ENCODE results near the gene ARAP2.

DNA sequence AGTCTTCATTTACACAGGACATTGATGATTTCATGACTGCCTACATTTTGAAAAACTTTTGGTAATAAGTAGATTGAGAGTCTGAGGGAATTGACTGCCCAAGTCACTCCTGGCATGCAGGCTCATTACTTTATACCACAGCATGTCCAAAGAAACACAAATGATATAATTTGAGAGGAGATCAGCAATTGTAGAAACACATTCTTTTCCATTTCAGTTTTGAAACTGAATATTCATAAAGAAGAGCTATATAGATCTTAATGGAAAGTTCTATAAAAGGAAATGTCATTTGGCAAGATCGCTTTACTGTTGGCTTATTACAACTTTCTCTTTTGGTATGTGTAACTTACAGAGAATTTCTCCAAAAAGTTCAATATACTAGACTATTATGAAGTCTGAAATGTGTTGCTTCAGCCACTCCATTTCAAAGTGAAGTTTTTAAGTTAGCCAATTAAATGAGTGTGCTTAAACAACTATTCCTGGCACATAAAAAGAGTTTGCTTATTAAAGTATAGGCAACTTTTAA is 158.0 kb downstream of the ARAP2 start:
- TF ChIP-seq, protein P1, sequence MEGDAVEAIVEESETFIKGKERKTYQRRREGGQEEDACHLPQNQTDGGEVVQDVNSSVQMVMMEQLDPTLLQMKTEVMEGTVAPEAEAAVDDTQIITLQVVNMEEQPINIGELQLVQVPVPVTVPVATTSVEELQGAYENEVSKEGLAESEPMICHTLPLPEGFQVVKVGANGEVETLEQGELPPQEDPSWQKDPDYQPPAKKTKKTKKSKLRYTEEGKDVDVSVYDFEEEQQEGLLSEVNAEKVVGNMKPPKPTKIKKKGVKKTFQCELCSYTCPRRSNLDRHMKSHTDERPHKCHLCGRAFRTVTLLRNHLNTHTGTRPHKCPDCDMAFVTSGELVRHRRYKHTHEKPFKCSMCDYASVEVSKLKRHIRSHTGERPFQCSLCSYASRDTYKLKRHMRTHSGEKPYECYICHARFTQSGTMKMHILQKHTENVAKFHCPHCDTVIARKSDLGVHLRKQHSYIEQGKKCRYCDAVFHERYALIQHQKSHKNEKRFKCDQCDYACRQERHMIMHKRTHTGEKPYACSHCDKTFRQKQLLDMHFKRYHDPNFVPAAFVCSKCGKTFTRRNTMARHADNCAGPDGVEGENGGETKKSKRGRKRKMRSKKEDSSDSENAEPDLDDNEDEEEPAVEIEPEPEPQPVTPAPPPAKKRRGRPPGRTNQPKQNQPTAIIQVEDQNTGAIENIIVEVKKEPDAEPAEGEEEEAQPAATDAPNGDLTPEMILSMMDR (IDR thresholded peaks at IDR 0.05; ENCODE audit: borderline replicate concordance, extremely low read depth, low read length, poor library complexity, severe bottlenecking): no peak
- TF ChIP-seq EZH2 (IDR thresholded peaks at IDR 0.05; ENCODE audit: borderline replicate concordance, low read depth, low read length, severe bottlenecking): no peak

All from DND-41 (cell line).